SK-N-SH treated with all-trans-retinoic acid at 6 μM for 48 hours (cell line): Measurements from ENCODE around the gene PALD1.

Experiments used
- ATAC-seq: fragments of 200-7000 bp; cut with Tn5 transposase; 3 replicates; pipeline ENCODE4 v1.9.1; 2020; ENCODE audit warnings: mild to moderate bottlenecking, moderate library complexity
- ARNTL ChIP-seq: fragments of 450-650 bp; formaldehyde crosslinking; IDR thresholded peaks from 2 replicates; pipeline ENCODE4 v1.5.0; 2020; ENCODE audit warnings: low read depth, mild to moderate bottlenecking, moderate library complexity, borderline replicate concordance
- BACH2 ChIP-seq: fragments of 250-450 bp; sonication (Bioruptor Pico); IDR thresholded peaks from 2 replicates; pipeline ENCODE4 v1.9.0; 2021; ENCODE audit warnings: mild to moderate bottlenecking, borderline replicate concordance
- CSDC2 ChIP-seq: fragments of 250-450 bp; sonication (Bioruptor Pico); IDR thresholded peaks from 2 replicates; pipeline ENCODE4 v1.5.0; 2020; ENCODE audit warnings: mild to moderate bottlenecking, moderate library complexity
- ESRRG ChIP-seq: fragments of 250-450 bp; sonication (Bioruptor Pico); IDR thresholded peaks from 2 replicates; pipeline ENCODE4 v1.6.1; 2021; ENCODE audit warnings: mild to moderate bottlenecking
- GLIS3 ChIP-seq: fragments of 250-450 bp; sonication (Bioruptor Pico); IDR thresholded peaks from 2 replicates; pipeline ENCODE4 v1.5.0; 2020; ENCODE audit warnings: mild to moderate bottlenecking, moderate library complexity
- OSR1 ChIP-seq: fragments of 250-450 bp; sonication (Bioruptor Pico); IDR thresholded peaks from 2 replicates; pipeline ENCODE4 v1.8.0; 2022; ENCODE audit warnings: moderate library complexity, mild to moderate bottlenecking, inconsistent platforms
- PPARA ChIP-seq: fragments of 250-450 bp; sonication (Bioruptor Pico); IDR thresholded peaks from 2 replicates; pipeline ENCODE4 v1.5.0; 2020; ENCODE audit warnings: mild to moderate bottlenecking, borderline replicate concordance
- RARB ChIP-seq: fragments of 250-450 bp; sonication (Bioruptor Pico); IDR thresholded peaks from 2 replicates; pipeline ENCODE4 v1.8.0; 2021; ENCODE audit warnings: mild to moderate bottlenecking, moderate library complexity
- TCF4 ChIP-seq: fragments of 250-450 bp; sonication (Bioruptor Pico); IDR thresholded peaks from 2 replicates; pipeline ENCODE4 v1.8.0; 2021; ENCODE audit warnings: mild to moderate bottlenecking, moderate library complexity, borderline replicate concordance
- TOX ChIP-seq: fragments of 250-450 bp; sonication (Bioruptor Pico); IDR thresholded peaks from 2 replicates; pipeline ENCODE4 v1.8.0; 2021; ENCODE audit warnings: mild to moderate bottlenecking, moderate library complexity, borderline replicate concordance
- ZC3H10 ChIP-seq: fragments of 250-450 bp; sonication (Bioruptor Pico); IDR thresholded peaks from 2 replicates; pipeline ENCODE4 v1.5.1; 2021; ENCODE audit warnings: mild to moderate bottlenecking, moderate library complexity
- ZFP3 ChIP-seq: fragments of 250-450 bp; sonication (Bioruptor Pico); IDR thresholded peaks from 2 replicates; pipeline ENCODE4 v1.5.0; 2020; ENCODE audit warnings: mild to moderate bottlenecking, moderate library complexity
- ZFP30 ChIP-seq: fragments of 450-650 bp; formaldehyde crosslinking; IDR thresholded peaks from 2 replicates; pipeline ENCODE4 v1.5.0; 2022; ENCODE audit warnings: mild to moderate bottlenecking, moderate library complexity
- ZNF565 ChIP-seq: fragments of 450-650 bp; formaldehyde crosslinking; conservative IDR thresholded peaks from 2 replicates; pipeline ENCODE4 v1.5.0; 2020; ENCODE audit warnings: low read depth, mild to moderate bottlenecking, moderate library complexity
- TF ChIP-seq, protein P1 (sequence below): fragments of 250-450 bp; sonication (Bioruptor Pico); IDR thresholded peaks from 2 replicates; pipeline ENCODE4 v1.5.1; 2021; ENCODE audit warnings: mild to moderate bottlenecking, moderate library complexity
- TF ChIP-seq, protein P2 (sequence below): fragments of 250-450 bp; sonication (Bioruptor Pico); IDR thresholded peaks from 2 replicates; pipeline ENCODE4 v1.5.1; 2020; ENCODE audit warnings: low read depth, mild to moderate bottlenecking, moderate library complexity
- TF ChIP-seq, protein P3 (sequence below): fragments of 250-450 bp; sonication (Bioruptor Pico); IDR thresholded peaks from 2 replicates; pipeline ENCODE4 v1.8.0; 2020; ENCODE audit warnings: mild to moderate bottlenecking, moderate library complexity, borderline replicate concordance
- TF ChIP-seq, protein P4 (sequence below): fragments of 250-450 bp; sonication (Bioruptor Pico); IDR thresholded peaks from 2 replicates; pipeline ENCODE4 v1.8.0; 2021; ENCODE audit warnings: low read depth, mild to moderate bottlenecking, moderate library complexity, borderline replicate concordance

PALD1 gene

DNA sequence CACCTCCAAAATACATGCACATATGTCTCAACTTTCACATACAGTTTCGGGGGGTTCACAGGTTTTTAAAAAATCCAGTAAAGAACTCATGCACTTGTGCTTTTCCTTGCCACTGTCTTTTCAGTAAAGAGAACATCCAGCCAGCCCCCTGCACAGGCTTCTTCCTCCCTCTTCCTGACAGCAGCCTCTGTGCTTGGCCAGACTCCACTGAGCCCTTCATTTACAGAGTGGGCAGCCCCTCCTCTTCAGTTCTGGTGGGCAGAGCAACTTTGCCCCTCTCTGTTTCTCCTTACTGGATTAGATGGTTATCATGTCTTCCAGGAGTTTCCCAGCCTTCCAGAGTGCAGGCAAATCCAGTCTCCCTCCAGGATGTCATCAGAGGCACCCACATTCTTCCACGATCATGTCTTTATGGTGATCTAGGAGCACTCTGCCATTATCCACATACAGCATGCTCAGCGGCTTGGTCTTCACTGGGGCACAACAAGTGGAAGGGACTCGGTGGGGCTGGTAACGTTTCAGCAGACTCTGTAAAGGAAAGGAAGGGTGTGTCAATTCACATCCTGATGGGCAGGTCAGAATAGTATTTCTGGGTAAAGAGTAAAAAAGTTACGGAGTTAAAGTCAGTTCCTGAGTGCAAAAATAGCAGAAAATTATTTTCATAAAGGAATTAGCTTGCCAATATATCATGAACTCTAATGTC, 45.9 kb upstream of the PALD1 start:
- ATAC-seq: no peak

DNA sequence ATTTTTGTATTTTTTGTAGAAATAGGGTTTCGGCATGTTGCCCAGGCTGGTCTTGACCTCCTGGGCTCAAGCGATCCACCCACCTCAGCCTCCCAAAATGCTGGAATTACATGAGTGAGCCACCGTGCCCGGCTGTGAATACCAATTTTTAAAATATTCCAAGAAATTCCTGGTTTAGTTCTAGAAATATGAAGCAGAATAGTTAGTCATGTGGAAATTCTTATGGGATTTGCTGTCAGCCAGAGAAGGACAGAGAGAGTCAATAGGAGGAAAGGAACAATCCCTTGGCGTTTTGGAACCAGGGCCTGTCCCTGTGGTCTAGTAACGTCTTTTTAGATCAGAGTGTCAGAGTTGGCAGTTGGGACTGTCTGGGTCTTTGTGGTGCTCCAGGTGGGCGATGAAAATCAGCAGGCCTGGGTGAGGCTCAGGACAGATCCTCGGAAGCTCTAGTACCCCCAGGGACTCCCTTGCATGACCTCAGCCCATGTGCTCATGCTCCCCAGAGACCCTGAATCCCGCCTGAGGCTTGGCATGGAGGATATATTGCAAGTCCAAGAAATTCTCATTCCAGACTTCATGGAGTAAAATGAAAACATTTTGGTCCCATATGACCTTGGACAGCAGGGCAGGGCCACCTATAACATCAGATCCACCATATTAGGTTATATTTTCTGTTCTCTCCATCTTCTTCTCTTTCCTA, 44.8 kb upstream of the PALD1 start:
- ATAC-seq: no peak
- TF ChIP-seq ZFP30 (no peak), ESRRG (CRISPR knock-in tag) (no peak), ARNTL (CRISPR knock-in tag) (no peak), TCF4 (no peak), PPARA (no peak), BACH2 (CRISPR knock-in tag) (no peak), ZC3H10 (CRISPR knock-in tag) (no peak), GLIS3 (CRISPR knock-in tag) (no peak), TOX (CRISPR knock-in tag) (no peak), ZNF565 (CRISPR knock-in tag) (no peak), OSR1 (no peak)
- TF ChIP-seq, protein P1, sequence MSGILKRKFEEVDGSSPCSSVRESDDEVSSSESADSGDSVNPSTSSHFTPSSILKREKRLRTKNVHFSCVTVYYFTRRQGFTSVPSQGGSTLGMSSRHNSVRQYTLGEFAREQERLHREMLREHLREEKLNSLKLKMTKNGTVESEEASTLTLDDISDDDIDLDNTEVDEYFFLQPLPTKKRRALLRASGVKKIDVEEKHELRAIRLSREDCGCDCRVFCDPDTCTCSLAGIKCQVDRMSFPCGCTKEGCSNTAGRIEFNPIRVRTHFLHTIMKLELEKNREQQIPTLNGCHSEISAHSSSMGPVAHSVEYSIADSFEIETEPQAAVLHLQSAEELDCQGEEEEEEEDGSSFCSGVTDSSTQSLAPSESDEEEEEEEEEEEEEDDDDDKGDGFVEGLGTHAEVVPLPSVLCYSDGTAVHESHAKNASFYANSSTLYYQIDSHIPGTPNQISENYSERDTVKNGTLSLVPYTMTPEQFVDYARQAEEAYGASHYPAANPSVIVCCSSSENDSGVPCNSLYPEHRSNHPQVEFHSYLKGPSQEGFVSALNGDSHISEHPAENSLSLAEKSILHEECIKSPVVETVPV (CRISPR knock-in tag): no peak
- TF ChIP-seq, protein P2, sequence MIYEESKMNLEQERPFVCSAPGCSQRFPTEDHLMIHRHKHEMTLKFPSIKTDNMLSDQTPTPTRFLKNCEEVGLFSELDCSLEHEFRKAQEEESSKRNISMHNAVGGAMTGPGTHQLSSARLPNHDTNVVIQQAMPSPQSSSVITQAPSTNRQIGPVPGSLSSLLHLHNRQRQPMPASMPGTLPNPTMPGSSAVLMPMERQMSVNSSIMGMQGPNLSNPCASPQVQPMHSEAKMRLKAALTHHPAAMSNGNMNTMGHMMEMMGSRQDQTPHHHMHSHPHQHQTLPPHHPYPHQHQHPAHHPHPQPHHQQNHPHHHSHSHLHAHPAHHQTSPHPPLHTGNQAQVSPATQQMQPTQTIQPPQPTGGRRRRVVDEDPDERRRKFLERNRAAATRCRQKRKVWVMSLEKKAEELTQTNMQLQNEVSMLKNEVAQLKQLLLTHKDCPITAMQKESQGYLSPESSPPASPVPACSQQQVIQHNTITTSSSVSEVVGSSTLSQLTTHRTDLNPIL: no peak
- TF ChIP-seq, all 23 proteins: peak for 0

More for the DNA sequence above, 45.9 kb upstream of the PALD1 start:
- TF ChIP-seq ESRRG (CRISPR knock-in tag): no peak
- TF ChIP-seq, protein P1 (CRISPR knock-in tag): no peak
- TF ChIP-seq ARNTL (CRISPR knock-in tag): no peak
- TF ChIP-seq GLIS3 (CRISPR knock-in tag): no peak
- no peak for TF ChIP-seq CSDC2 (CRISPR knock-in tag)
- TF ChIP-seq, protein P3, sequence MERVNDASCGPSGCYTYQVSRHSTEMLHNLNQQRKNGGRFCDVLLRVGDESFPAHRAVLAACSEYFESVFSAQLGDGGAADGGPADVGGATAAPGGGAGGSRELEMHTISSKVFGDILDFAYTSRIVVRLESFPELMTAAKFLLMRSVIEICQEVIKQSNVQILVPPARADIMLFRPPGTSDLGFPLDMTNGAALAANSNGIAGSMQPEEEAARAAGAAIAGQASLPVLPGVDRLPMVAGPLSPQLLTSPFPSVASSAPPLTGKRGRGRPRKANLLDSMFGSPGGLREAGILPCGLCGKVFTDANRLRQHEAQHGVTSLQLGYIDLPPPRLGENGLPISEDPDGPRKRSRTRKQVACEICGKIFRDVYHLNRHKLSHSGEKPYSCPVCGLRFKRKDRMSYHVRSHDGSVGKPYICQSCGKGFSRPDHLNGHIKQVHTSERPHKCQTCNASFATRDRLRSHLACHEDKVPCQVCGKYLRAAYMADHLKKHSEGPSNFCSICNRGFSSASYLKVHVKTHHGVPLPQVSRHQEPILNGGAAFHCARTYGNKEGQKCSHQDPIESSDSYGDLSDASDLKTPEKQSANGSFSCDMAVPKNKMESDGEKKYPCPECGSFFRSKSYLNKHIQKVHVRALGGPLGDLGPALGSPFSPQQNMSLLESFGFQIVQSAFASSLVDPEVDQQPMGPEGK: no peak
- TF ChIP-seq ZFP3: no peak
- no peak for TF ChIP-seq ZNF565 (CRISPR knock-in tag)
- no peak for TF ChIP-seq TCF4
- no peak for TF ChIP-seq RARB
- TF ChIP-seq ZC3H10 (CRISPR knock-in tag): no peak

DNA sequence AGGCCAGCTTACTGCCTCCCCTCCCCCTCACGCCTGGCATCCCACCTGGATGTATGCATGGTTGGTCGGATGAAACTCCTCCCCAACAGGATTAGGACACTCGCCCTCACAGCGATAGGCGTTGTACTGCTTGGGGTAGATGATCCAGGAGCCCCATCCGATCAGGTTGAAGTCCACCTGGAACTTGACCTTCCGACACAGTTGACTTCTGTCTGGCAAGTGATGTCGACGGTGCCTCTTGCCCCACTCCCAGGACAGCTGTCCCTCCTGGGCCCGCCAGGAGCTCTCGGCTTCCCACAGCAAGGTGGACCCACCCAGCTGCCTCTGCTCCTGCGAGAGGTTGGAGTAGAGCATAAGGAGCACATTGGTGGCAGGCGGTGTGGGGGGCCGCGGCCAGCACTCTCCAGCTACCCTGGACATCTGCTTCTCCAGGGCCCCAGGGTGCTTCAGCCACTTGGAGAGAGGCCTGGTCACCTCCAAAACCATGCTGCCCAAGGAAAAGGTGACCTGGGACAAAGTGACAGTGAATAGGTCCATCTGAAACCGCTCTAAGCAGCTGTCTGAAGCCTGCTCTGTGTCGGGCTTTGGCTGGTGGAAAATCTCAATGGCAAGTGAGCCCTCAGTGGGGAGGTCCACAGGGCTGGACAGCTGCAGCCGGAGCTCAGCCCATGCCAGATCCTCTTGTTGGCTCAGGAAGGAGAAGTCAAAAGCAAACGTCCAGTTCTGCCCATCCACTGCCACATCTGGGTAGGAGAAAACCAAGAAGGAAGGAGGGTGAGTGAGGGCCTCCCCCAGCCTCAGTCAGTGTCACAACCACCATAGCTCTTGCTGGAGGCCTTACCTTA, 43.1 kb upstream of the PALD1 start:
- ATAC-seq: no peak
- no peak for TF ChIP-seq TCF4
- TF ChIP-seq, protein P4, sequence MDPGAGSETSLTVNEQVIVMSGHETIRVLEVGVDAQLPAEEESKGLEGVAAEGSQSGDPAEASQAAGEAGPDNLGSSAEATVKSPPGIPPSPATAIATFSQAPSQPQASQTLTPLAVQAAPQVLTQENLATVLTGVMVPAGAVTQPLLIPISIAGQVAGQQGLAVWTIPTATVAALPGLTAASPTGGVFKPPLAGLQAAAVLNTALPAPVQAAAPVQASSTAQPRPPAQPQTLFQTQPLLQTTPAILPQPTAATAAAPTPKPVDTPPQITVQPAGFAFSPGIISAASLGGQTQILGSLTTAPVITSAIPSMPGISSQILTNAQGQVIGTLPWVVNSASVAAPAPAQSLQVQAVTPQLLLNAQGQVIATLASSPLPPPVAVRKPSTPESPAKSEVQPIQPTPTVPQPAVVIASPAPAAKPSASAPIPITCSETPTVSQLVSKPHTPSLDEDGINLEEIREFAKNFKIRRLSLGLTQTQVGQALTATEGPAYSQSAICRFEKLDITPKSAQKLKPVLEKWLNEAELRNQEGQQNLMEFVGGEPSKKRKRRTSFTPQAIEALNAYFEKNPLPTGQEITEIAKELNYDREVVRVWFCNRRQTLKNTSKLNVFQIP: no peak
- no peak for TF ChIP-seq ZNF565 (CRISPR knock-in tag)
- TF ChIP-seq ZFP3: no peak
